Lung (tissue), 12 donors: Measurements from ENCODE around the gene CMTM5. TPM values are rescaled to one million over a fixed set of nuclear protein-coding genes. Genes with fewer than 3 reads are reported as not detected.
A peak's percentile ranks its signal among the peaks of the same experiment; 100 is the strongest.
"Not testable (repeated sequence)": the region's sequence is repeated elsewhere in the genome, so short reads cannot be mapped to it uniquely, and the experiment has no call there.

Experiments used
- ATAC-seq: fragments of 200-7000 bp; cut with Tn5 transposase; one replicate; pipeline ENCODE4 v1.9.1; 2020; ENCODE audit warnings: moderate number of reproducible peaks; ENCODE audit not compliant: insufficient read depth, low FRiP score
- DNase-seq, 3 donors: peaks; one replicate each; pipeline ENCODE4 v3.0.0-alpha.2; 2013 to 2017
- H3K27ac ChIP-seq, 2 donors: one replicate each; pipeline ENCODE4 v1.5.1; 2013; ENCODE audit warnings: mild to moderate bottlenecking in 2 of 2, moderate library complexity in 2 of 2, control low read depth in 1 of 2, inconsistent platforms in 1 of 2, low read depth in 1 of 2, low read length in 1 of 2
- H3K27me3 ChIP-seq, 3 donors: one replicate each; pipeline ENCODE4 v1.5.1; 2013; ENCODE audit warnings: low read length in 2 of 3; ENCODE audit not compliant: control insufficient read depth in 3 of 3, insufficient read depth in 3 of 3
- H3K36me3 ChIP-seq, 4 donors: one replicate each; pipeline ENCODE4 v1.5.1; 2013; ENCODE audit warnings: low read length in 4 of 4, mild to moderate bottlenecking in 1 of 4, moderate library complexity in 1 of 4; ENCODE audit not compliant: control insufficient read depth in 4 of 4, insufficient read depth in 4 of 4
- H3K4me1 ChIP-seq, 5 donors: one replicate each; pipeline ENCODE4 v1.5.1; 2013; ENCODE audit warnings: low read length in 5 of 5, mild to moderate bottlenecking in 2 of 5, moderate library complexity in 1 of 5; ENCODE audit not compliant: control insufficient read depth in 5 of 5, insufficient read depth in 5 of 5
- H3K4me3 ChIP-seq: one replicate; pipeline ENCODE4 v1.5.1; 2013; ENCODE audit warnings: mild to moderate bottlenecking, control low read depth, moderate library complexity
- H3K9ac ChIP-seq, 2 donors: one replicate each; pipeline ENCODE4 v1.5.1; 2013; ENCODE audit warnings: low read length in 2 of 2, control low read depth in 1 of 2; ENCODE audit not compliant: insufficient read depth in 1 of 2
- H3K9me3 ChIP-seq, 4 donors: one replicate each; pipeline ENCODE4 v1.5.1; 2013; ENCODE audit warnings: low read length in 3 of 4, mild to moderate bottlenecking in 1 of 4, moderate library complexity in 1 of 4; ENCODE audit not compliant: control insufficient read depth in 4 of 4, insufficient read depth in 3 of 4
- CTCF ChIP-seq: IDR thresholded peaks from 2 replicates; pipeline ENCODE4 v1.5.1; 2012; ENCODE audit warnings: mild to moderate bottlenecking; ENCODE audit errors: control extremely low read depth, extremely low read depth
- WGBS, 2 donors: extraction: QIAGEN DNeasy Blood & Tissue Kit; methylation state at CpG; one replicate each; pipeline ENCODE4 v1.1.7; 2013; 5-methylcytosine and 5-hydroxymethylcytosine counted together
- polyA plus RNA-seq, 2 donors: library from polyadenylated mRNA; stranded (reverse); fragments of 200-250 nt; gene quantifications; one replicate each; pipeline ENCODE4 v1.2.1, GENCODE V29; 2013
- total RNA-seq, 2 donors: library from RNA; depleted of rRNA in 1 of 2; stranded (reverse); fragments of >200 nt in 1 of 2; gene quantifications; one replicate each; pipeline ENCODE4 v1.2.1, GENCODE V29; 2014 to 2021
- donor health status: control.
- donor health status: control.
- donor health status: Bipolar disorder and iron deficiency.
- donor health status: healthy.
- donor health status: DM: yes; HTN: yes; CAD: no.

Gene CMTM5
- total and polyA plus RNA-seq, 4 donors = 0.55 to 3.3 (median 1.4) TPM

- H3K4me3 ChIP-seq = no peak overlapping the region
- ATAC-seq (no peak), DNase-seq (no peak)
- H3K9me3 ChIP-seq = peaks cover 0 to 2% (median 0%) of the 10 kb centered on the region in 4 donors
- H3K9ac ChIP-seq = no peak overlapping the region
- no peak for TF ChIP-seq CTCF
- H3K36me3 ChIP-seq = no peaks in the 10 kb centered on the region
- WGBS, 2 donors = 87 to 91% methylated on average over 6 of the region's 6 CpGs
- H3K27ac ChIP-seq = peak overlapping the region in 1 of 2 donors; percentile 64
- H3K4me1 ChIP-seq = no peaks in the 10 kb centered on the region
- peaks cover 0 to 3% (median 0%) of the 10 kb centered on the region in 3 donors for H3K27me3 ChIP-seq
Measured at GRCh38 chr14:23423657-23424056, 46.8 kb downstream of the CMTM5 start.

- no peaks in the 10 kb centered on the region for H3K36me3 ChIP-seq
- H3K9ac ChIP-seq = no peak overlapping the region
Measured at GRCh38 chr14:23425169-23425568, 48.3 kb downstream of the CMTM5 start.

GRCh38 chr14:23425798-23426197, 49.0 kb downstream of the CMTM5 start:
- H3K27ac ChIP-seq = peak overlapping the region in 1 of 2 donors; percentile 38
- ATAC-seq, H3K36me3 ChIP-seq, DNase-seq, H3K9ac ChIP-seq, H3K9me3 ChIP-seq, H3K4me1 ChIP-seq, H3K27me3 ChIP-seq, H3K4me3 ChIP-seq: not testable (repeated sequence)
- WGBS, 2 donors = 80 to 86% methylated on average over 6 of the region's 6 CpGs

More at GRCh38 chr14:23425169-23425568, 48.3 kb downstream of the CMTM5 start:
- 75 to 86% methylated on average over 10 of the region's 10 CpGs for WGBS, 2 donors
- no peak for ATAC-seq
- H3K9me3 ChIP-seq = peaks cover 0 to 2% (median 0%) of the 10 kb centered on the region in 4 donors
- H3K27ac ChIP-seq = peak overlapping the region in 1 of 2 donors; percentile 38
- H3K4me3 ChIP-seq = no peak overlapping the region
- no peak for TF ChIP-seq CTCF
- peaks cover 0 to 3% (median 0%) of the 10 kb centered on the region in 3 donors for H3K27me3 ChIP-seq
- no peak for DNase-seq
- H3K4me1 ChIP-seq = no peaks in the 10 kb centered on the region

GRCh38 chr14:23428686-23429495, 52.0 kb downstream of the CMTM5 start:
- no peak overlapping the region for H3K9ac ChIP-seq
- no peak for TF ChIP-seq CTCF
- peaks cover 0 to 3% (median 0%) of the 10 kb centered on the region in 3 donors for H3K27me3 ChIP-seq
- H3K4me1 ChIP-seq = no peaks in the 10 kb centered on the region
- ATAC-seq (no peak), DNase-seq (no peak)
- WGBS, 2 donors = 89 to 93% methylated on average over 13 of the region's 13 CpGs
- no peak overlapping the region for H3K4me3 ChIP-seq
- H3K9me3 ChIP-seq = peaks cover 0 to 2% (median 0%) of the 10 kb centered on the region in 4 donors
- H3K27ac ChIP-seq = peak overlapping the region in 1 of 2 donors; percentile 21
- no peaks in the 10 kb centered on the region for H3K36me3 ChIP-seq
